ENCODE results near the gene AHNAK2.
"Not testable (repeated sequence)": the region's sequence is repeated elsewhere in the genome, so short reads cannot be mapped to it uniquely, and the experiment has no call there.

GRCh38 chr14:104949406-104949955, 28.7 kb downstream of the AHNAK2 start:
- not testable (repeated sequence) for TF ChIP-seq CTCF (IDR thresholded peaks at IDR 0.05); POLR2AphosphoS5 (IDR thresholded peaks at IDR 0.05; ENCODE audit: low read depth, low read length); TCF7L2 (IDR thresholded peaks at IDR 0.05; ENCODE audit: low read depth, low read length)
